IMR-90 (cell line): ENCODE results near the gene TMEM82. TPM values are rescaled to one million over a fixed set of nuclear protein-coding genes. Genes with fewer than 3 reads are reported as not detected.

Experiments used
- ATAC-seq: fragments of 200-7000 bp; cut with Tn5 transposase; 2 replicates; pipeline ENCODE4 v1.9.1; 2020; ENCODE audit warnings: low read depth, mild to moderate bottlenecking, moderate library complexity
- BruUV-seq: library from RNA; stranded (reverse); fragments of 400-500 nt; replicated peaks from 2 replicates; lab custom pipeline; 2021; lab: Mats Ljungman, UMichigan
- CTCF ChIA-PET: fragments of 300-600 bp; formaldehyde crosslinking; extraction: SDS; loops from one replicate; lab custom pipeline; 2021; ENCODE audit warnings: antibody characterized with exemption; lab: Yijun Ruan, JAX
- POLR2A ChIA-PET: fragments of 300-600 bp; sonication (Branson Sonifier 250); formaldehyde crosslinking; loops from one replicate; lab custom pipeline; 2022; ENCODE audit warnings: antibody characterized with exemption; ENCODE audit not compliant: unreplicated experiment; lab: Charles Lee
- DNase-seq: peaks from one replicate; pipeline ENCODE4 v3.0.0; 2013
- H2AFZ ChIP-seq: replicated peaks from 2 replicates; pipeline ENCODE3; 2013; ENCODE audit warnings: low read length, mild to moderate bottlenecking; ENCODE audit not compliant: poor library complexity
- H2AK5ac ChIP-seq: 2 replicates; pipeline ENCODE4 v1.6.1; 2013; ENCODE audit warnings: low read depth, low read length, inconsistent platforms
- H2AK9ac ChIP-seq: replicated peaks from 2 replicates; pipeline ENCODE3; 2013; ENCODE audit warnings: mild to moderate bottlenecking, low read depth, low read length, moderate library complexity; ENCODE audit not compliant: poor library complexity
- H2BK120ac ChIP-seq: 2 replicates; pipeline ENCODE4 v1.6.1; 2013; ENCODE audit warnings: low read depth, low read length, inconsistent platforms
- H2BK15ac ChIP-seq: 3 replicates; pipeline ENCODE4 v1.6.1; 2013; ENCODE audit warnings: low read depth, low read length, inconsistent platforms
- H2BK20ac ChIP-seq: 2 replicates; pipeline ENCODE4 v1.6.1; 2013; ENCODE audit warnings: low read depth, mild to moderate bottlenecking, inconsistent platforms, low read length, moderate library complexity
- H2BK5ac ChIP-seq: 2 replicates; pipeline ENCODE4 v1.6.1; 2013; ENCODE audit warnings: mild to moderate bottlenecking, low read depth, low read length, inconsistent platforms; ENCODE audit not compliant: poor library complexity, severe bottlenecking
- H3K14ac ChIP-seq: replicated peaks from 2 replicates; pipeline ENCODE4 v1.6.1; 2013; ENCODE audit warnings: low read depth, low read length, inconsistent platforms
- H3K18ac ChIP-seq: 2 replicates; pipeline ENCODE4 v1.6.1; 2013; ENCODE audit warnings: low read depth, low read length, control low read depth
- H3K23ac ChIP-seq: 2 replicates; pipeline ENCODE4 v1.6.1; 2013; ENCODE audit warnings: low read depth, low read length, inconsistent platforms
- H3K27ac ChIP-seq: 2 replicates; pipeline ENCODE4 v1.5.1; 2013; ENCODE audit warnings: mild to moderate bottlenecking, control low read depth, low read length; ENCODE audit not compliant: insufficient read depth
- H3K27me3 ChIP-seq: 2 replicates; pipeline ENCODE4 v1.6.1; 2013; ENCODE audit warnings: low read length; ENCODE audit not compliant: control insufficient read depth, insufficient read depth
- H3K36me3 ChIP-seq: 2 replicates; pipeline ENCODE4 v1.6.1; 2013; ENCODE audit warnings: low read length, mixed read lengths; ENCODE audit not compliant: control insufficient read depth, insufficient read depth
- H3K4ac ChIP-seq: 2 replicates; pipeline ENCODE4 v1.6.1; 2013; ENCODE audit warnings: low read depth, low read length, inconsistent platforms
- H3K4me1 ChIP-seq: 2 replicates; pipeline ENCODE4 v1.6.1; 2013; ENCODE audit warnings: low read length, mixed read lengths; ENCODE audit not compliant: control insufficient read depth, insufficient read depth
- H3K4me2 ChIP-seq: 2 replicates; pipeline ENCODE4 v1.6.1; 2013; ENCODE audit warnings: low read depth, mild to moderate bottlenecking, control low read depth, low read length, moderate library complexity
- H3K4me3 ChIP-seq: 2 replicates; pipeline ENCODE4 v1.5.1; 2013; ENCODE audit warnings: low read depth, mild to moderate bottlenecking, control low read depth, low read length, moderate library complexity; ENCODE audit not compliant: insufficient read depth
- H3K56ac ChIP-seq: 2 replicates; pipeline ENCODE4 v1.6.1; 2013; ENCODE audit warnings: low read length, inconsistent platforms; ENCODE audit not compliant: insufficient read depth; ENCODE audit errors: extremely low read depth
- H3K79me1 ChIP-seq, 2 experiments: 2 replicates each; pipeline ENCODE4 v1.6.1; 2013; ENCODE audit warnings: low read length in 2 of 2, inconsistent platforms in 1 of 2, low read depth in 1 of 2
- H3K9ac ChIP-seq: 2 replicates; pipeline ENCODE4 v1.6.1; 2013; ENCODE audit warnings: low read depth, low read length, control low read depth
- H3K9me1 ChIP-seq: 2 replicates; pipeline ENCODE4 v1.6.1; 2013; ENCODE audit warnings: low read length, inconsistent platforms; ENCODE audit not compliant: insufficient read depth
- H3K9me3 ChIP-seq: 2 replicates; pipeline ENCODE4 v1.6.1; 2013; ENCODE audit warnings: low read length; ENCODE audit not compliant: control insufficient read depth, insufficient read depth
- H4K20me1 ChIP-seq: 2 replicates; pipeline ENCODE4 v1.6.1; 2013; ENCODE audit warnings: low read length, inconsistent platforms; ENCODE audit not compliant: insufficient read depth
- H4K5ac ChIP-seq: 2 replicates; pipeline ENCODE4 v1.6.1; 2013; ENCODE audit warnings: mild to moderate bottlenecking, low read depth, low read length, control low read depth
- H4K8ac ChIP-seq, 2 experiments: 2 replicates each; pipeline ENCODE4 v1.6.1; 2013; ENCODE audit warnings: low read depth in 2 of 2, low read length in 2 of 2, control low read depth in 1 of 2, inconsistent platforms in 1 of 2
- H4K91ac ChIP-seq: 2 replicates; pipeline ENCODE4 v1.6.1; 2013; ENCODE audit warnings: low read depth, low read length, inconsistent platforms; ENCODE audit not compliant: insufficient read depth
- BHLHE40 ChIP-seq: fragments of 150-350 bp; IDR thresholded peaks from 2 replicates; pipeline ENCODE4 v1.6.1; 2016; ENCODE audit warnings: mild to moderate bottlenecking, low read depth, low read length
- CHD1 ChIP-seq: IDR thresholded peaks from 2 replicates; pipeline ENCODE4 v1.6.1; 2012; ENCODE audit warnings: low read depth, low read length, improper control_type of control experiment
- MAFK ChIP-seq: IDR thresholded peaks from 2 replicates; pipeline ENCODE4 v1.6.1; 2012; ENCODE audit warnings: low read depth, low read length, improper control_type of control experiment
- MAZ ChIP-seq: IDR thresholded peaks from 2 replicates; pipeline ENCODE4 v1.6.1; 2012; ENCODE audit warnings: low read depth, mild to moderate bottlenecking, low read length, improper control_type of control experiment, moderate library complexity, borderline replicate concordance
- MXI1 ChIP-seq: IDR thresholded peaks from 2 replicates; pipeline ENCODE4 v1.6.1; 2012; ENCODE audit warnings: low read depth, mild to moderate bottlenecking, low read length, moderate library complexity, borderline replicate concordance
- NFE2L2 ChIP-seq: fragments of 150-350 bp; IDR thresholded peaks from 2 replicates; pipeline ENCODE4 v1.6.1; 2016; ENCODE audit warnings: low read depth, mild to moderate bottlenecking, low read length
- POLR2A ChIP-seq: IDR thresholded peaks from 2 replicates; pipeline ENCODE4 v1.6.1; 2012; ENCODE audit warnings: mild to moderate bottlenecking, low read depth, low read length
- RAD21 ChIP-seq: IDR thresholded peaks from 2 replicates; pipeline ENCODE4 v1.6.1; 2012; ENCODE audit warnings: low read length, improper control_type of control experiment
- RCOR1 ChIP-seq: IDR thresholded peaks from 2 replicates; pipeline ENCODE4 v1.6.1; 2012; ENCODE audit warnings: mild to moderate bottlenecking, low read length, improper control_type of control experiment; ENCODE audit not compliant: insufficient replicate concordance
- RFX5 ChIP-seq: IDR thresholded peaks from 2 replicates; pipeline ENCODE4 v1.8.0; 2012; ENCODE audit warnings: low read depth, mild to moderate bottlenecking, low read length, moderate library complexity
- SMC3 ChIP-seq: fragments of 150-350 bp; IDR thresholded peaks from 2 replicates; pipeline ENCODE4 v1.6.1; 2016; ENCODE audit warnings: low read depth, mild to moderate bottlenecking, antibody characterized with exemption, low read length, moderate library complexity
- WGBS, 2 experiments: methylation state at CpG; one replicate each; pipeline versions ENCODE4 v1.1.5 to v1.1.7; 2013; ENCODE audit warnings: missing lambda C conversion rate in 2 of 2; ENCODE audit not compliant: insufficient read length in 1 of 2; ENCODE audit errors: extremely low coverage in 2 of 2; 5-methylcytosine and 5-hydroxymethylcytosine counted together
- dilution Hi-C: fragments of 300-500 bp; cut with HindIII; formaldehyde crosslinking; loops from one replicate; pipeline ENCODE4 v1.14.3; 2018; ENCODE audit warnings: low sequenced_read_pairs; ENCODE audit not compliant: unreplicated experiment
- in situ Hi-C: fragments of 300-500 bp; cut with MboI; formaldehyde crosslinking; loops from 3 replicates; pipeline ENCODE4 v1.14.3; 2019; ENCODE audit warnings: low sequenced_read_pairs, inconsistent platforms, mixed read lengths
- intact Hi-C: fragments of 100-400 bp; cut with micrococcal nuclease; formaldehyde crosslinking; loops from 2 replicates; pipeline ENCODE4 v1.10.0; 2022
- polyA plus RNA-seq, 3 experiments: library from polyadenylated mRNA; depleted of rRNA; stranded (reverse); fragments of >200 nt; gene quantifications; 2 replicates each; pipeline ENCODE4 v1.2.3, GENCODE V29; 2012; ENCODE audit warnings: low replicate concordance in 1 of 3
- total RNA-seq: library from RNA; depleted of rRNA; stranded (reverse); fragments of >200 nt; gene quantifications from 2 replicates; pipeline ENCODE4 v1.2.3, GENCODE V29; 2012

TMEM82 gene
- total and polyA plus RNA-seq, 2 of the 4 experiments (the other 2 are of a cell fraction), result not detected

GRCh38 chr1:15726508-15726907, 15.8 kb upstream of the TMEM82 start:
- intact Hi-C loops (no loop called here), in situ Hi-C loops (no loop called here), dilution Hi-C loops (no loop called here)
- H3K4me2 ChIP-seq, result no peak overlapping the region
- H2BK5ac ChIP-seq, result no peak overlapping the region
- no peak overlapping the region for H4K8ac ChIP-seq
- no peak overlapping the region for H2BK15ac ChIP-seq
- TF ChIP-seq RFX5 (no peak), SMC3 (no peak), MXI1 (no peak), RAD21 (no peak), NFE2L2 (no peak), MAFK (no peak), RCOR1 (no peak), MAZ (no peak), BHLHE40 (no peak), POLR2A (no peak), CHD1 (no peak)
- no peak overlapping the region for H2BK120ac ChIP-seq
- ChIA-PET POLR2A (no interaction called here), CTCF (no interaction called here)
- no peak overlapping the region for H3K27ac ChIP-seq
- no peaks in the 10 kb centered on the region for H3K9me1 ChIP-seq
- H3K9me3 ChIP-seq, result no peaks in the 10 kb centered on the region
- no peaks in the 10 kb centered on the region for H3K4me1 ChIP-seq
- no peak overlapping the region for H2AFZ ChIP-seq
- H3K79me1 ChIP-seq, result peaks cover 3 to 6% of the 10 kb centered on the region in 2 experiments; a peak in 2 of 4 replicates
- no peak overlapping the region for H2BK20ac ChIP-seq
- H3K4ac ChIP-seq, result no peak overlapping the region
- no peak overlapping the region for H3K9ac ChIP-seq
- WGBS, 2 experiments, result 100% methylated on average over 5 of the region's 9 CpGs; no CpG with 5 or more reads in 1 of the 2 experiments
- no peak overlapping the region for H3K14ac ChIP-seq
- H4K20me1 ChIP-seq, result no peaks in the 10 kb centered on the region
- no peak overlapping the region for H3K56ac ChIP-seq
- H2AK5ac ChIP-seq, result no peak overlapping the region
- no peak overlapping the region for H3K23ac ChIP-seq
- H3K4me3 ChIP-seq, result no peak overlapping the region
- H4K91ac ChIP-seq, result no peak overlapping the region
- H3K36me3 ChIP-seq, result peaks cover 76% of the 10 kb centered on the region
- no peak overlapping the region for H3K18ac ChIP-seq
- DNase-seq (no peak), ATAC-seq (no peak)
- H3K27me3 ChIP-seq, result no peaks in the 10 kb centered on the region
- H4K5ac ChIP-seq, result no peak overlapping the region
- no TSS peak for BruUV-seq
- peak overlapping the region; percentile 70 for H2AK9ac ChIP-seq
